Measurements from ENCODE around the gene ST6GAL1.
A peak's percentile ranks its signal among the peaks of the same experiment; 100 is the strongest.
"Not testable (repeated sequence)": the region's sequence is repeated elsewhere in the genome, so short reads cannot be mapped to it uniquely, and the experiment has no call there.

Gene ST6GAL1

GRCh38 chr3:186967236-186967635 is 36.9 kb downstream of the ST6GAL1 start:
- FAIRE-seq; DNase-seq (ENCODE audit: low spot score): not testable (repeated sequence)

DNA sequence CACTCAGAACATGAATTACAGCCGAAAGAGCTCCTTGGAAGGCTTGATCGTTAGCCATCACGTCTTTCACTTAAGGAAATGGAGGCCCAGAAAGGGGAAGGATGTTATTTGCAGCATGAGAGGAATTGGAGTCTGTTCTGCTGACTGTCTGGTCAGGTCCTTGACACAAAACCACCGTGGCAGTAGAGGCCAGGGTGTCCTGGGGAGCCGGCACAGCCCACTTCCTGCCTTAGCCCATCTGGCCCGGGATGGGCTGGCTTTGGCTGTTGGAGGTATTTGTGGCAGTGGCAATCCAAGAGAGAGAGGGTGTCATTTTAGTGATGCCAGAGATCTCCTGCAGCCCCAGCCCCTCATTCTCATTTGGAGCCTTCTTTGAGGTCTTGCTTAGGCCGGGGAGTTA is 37.4 kb downstream of the ST6GAL1 start:
- DNase-seq (ENCODE audit: low spot score): no peak
- FAIRE-seq: no peak

- no peak for DNase-seq (ENCODE audit: low spot score)
Measured at GRCh38 chr3:186969607-186970006, 39.3 kb downstream of the ST6GAL1 start.

DNA sequence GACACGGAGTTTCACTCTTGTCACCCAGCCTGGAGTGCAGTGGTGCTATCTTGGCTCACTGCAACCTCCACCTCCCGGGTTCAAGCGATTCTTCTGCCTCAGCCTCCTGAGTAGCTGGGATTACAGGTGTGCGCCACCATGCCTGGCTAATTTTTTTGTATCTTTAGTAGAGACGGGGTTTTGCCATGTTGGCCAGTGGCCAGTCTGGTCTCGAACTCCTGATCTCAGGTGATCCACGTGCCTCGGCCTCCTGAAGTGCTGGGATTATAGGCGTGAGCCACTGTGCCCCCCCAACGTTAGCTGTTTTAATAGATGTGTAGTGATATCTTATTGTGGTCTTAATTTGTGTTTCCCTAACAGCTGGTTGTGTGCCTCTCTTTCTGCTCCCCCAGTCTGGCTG is 40.8 kb downstream of the ST6GAL1 start:
- DNase-seq (ENCODE audit: low spot score); FAIRE-seq: not testable (repeated sequence)

More at GRCh38 chr3:186969607-186970006, 39.3 kb downstream of the ST6GAL1 start:
- no peak for FAIRE-seq

GRCh38 chr3:186971578-186971977 is 41.3 kb downstream of the ST6GAL1 start:
- FAIRE-seq (no peak), DNase-seq (ENCODE audit: low spot score) (no peak)

GRCh38 chr3:186973702-186974101 is 43.4 kb downstream of the ST6GAL1 start:
- FAIRE-seq (no peak), DNase-seq (ENCODE audit: low spot score) (no peak)

- FAIRE-seq: no peak
- no peak for DNase-seq (ENCODE audit: low spot score)
Measured at GRCh38 chr3:186974824-186975313, 44.5 kb downstream of the ST6GAL1 start.

DNA sequence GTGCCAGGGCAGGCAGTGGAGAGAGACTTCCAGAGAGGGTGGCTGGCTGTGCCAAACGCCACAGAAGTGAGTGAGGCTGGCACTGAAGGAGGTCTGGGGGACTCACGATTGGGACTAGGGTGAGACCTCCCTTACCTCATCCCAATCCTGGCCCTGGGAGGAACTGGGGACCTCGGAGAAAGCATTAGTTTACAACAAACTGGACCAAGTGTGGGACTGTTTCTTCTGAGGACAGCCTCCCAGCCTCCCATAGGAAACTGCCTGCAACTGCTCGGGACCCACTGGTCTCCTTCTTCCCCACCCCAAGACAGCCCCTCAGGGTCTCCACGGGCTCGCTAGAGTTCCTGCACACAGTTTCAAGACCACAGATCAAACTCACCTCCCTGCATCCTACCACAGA is 45.4 kb downstream of the ST6GAL1 start:
- DNase-seq (ENCODE audit: low spot score): no peak
- FAIRE-seq: no peak

DNA sequence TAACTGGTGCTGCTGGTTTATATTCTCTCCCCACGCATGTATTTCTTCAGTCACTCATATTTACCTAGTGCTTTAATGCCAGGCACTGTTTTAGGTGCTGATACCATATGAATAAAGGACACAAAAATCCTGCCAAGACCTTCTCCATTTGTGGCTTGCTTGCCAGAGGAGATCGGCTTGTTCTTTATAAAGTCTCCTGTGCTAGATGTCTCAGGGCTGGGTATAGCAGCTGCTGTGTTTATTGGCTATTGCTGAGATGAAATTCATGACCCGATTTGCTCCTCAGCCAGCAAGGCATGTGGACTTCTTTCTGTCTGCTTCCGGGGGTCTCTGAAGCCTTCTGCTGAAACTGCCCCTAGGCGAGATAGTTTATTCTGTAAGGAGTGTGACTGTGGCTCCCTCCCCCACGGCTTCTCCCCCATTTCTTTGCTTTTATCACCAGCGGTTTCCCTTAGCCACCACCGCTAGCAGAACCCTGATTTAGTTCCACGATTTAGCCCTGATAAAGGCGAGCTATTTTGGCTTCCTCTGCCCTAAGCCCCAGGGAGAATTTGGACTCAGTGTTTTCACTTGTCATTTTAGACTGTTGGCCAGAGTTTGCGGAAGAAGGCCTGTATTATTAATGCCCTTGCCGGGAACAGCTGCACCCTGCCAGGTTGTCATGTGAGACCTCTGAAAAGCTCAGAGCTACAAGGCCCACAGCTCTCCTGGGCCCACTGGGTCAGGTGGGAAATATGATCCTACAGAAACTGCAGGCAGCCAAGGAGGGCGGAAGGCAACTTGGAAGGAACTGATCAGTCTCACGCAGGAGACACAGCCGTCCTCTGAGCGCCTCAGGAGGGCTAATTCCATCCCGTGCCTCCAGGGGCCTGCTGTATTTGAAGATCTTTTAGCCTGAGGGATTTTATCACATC is 46.8 kb downstream of the ST6GAL1 start:
- FAIRE-seq: no peak
- no peak for DNase-seq (ENCODE audit: low spot score)

DNA sequence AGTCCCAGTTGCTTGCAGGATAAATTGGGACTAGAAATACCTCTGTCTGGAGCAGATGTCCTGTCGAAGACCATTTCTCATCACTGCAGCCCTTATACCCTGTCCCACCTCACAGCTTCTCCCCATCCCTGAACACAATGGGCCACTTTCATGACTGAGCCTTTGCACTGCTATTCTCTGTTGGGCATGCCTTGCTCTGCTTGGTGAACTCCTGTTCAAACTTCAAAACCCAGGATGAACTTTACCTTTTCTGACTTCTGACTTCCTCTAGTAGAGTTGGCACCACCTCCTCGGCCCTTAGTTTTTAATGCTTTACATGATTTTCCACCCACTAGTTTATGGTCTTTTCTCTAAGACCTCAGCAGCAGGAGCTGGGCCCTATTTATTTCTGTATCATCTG is 48.4 kb downstream of the ST6GAL1 start:
- DNase-seq (ENCODE audit: low spot score): no peak

GRCh38 chr3:186979852-186980251 is 49.5 kb downstream of the ST6GAL1 start:
- FAIRE-seq: no peak

More for the DNA sequence above, 48.4 kb downstream of the ST6GAL1 start:
- FAIRE-seq: no peak

DNA sequence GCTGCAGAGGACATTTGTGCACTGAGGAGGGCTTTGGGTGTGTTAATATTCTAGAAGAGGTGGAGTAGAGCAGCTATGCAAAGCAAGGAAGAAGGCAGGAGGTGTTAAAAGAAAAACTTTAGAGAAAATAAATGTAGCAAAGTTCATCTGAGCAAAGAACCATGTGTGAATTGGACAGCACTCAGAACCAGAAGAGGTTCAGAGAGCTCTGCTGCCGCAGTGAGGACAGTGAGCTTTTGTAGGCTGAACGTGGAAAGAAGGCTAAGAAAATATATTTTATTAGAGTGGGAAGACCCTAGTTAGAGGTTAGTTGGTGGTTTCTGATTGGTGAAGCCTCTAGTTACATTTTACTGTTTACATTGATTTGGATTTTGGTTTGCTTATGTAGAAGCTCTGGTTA is 50.7 kb downstream of the ST6GAL1 start:
- no peak for DNase-seq (ENCODE audit: low spot score)
- FAIRE-seq: no peak

More at GRCh38 chr3:186979852-186980251, 49.5 kb downstream of the ST6GAL1 start:
- DNase-seq (ENCODE audit: low spot score): no peak

- DNase-seq (ENCODE audit: low spot score) (no peak), FAIRE-seq (no peak)
Measured at GRCh38 chr3:186983659-186984058, 53.3 kb downstream of the ST6GAL1 start.

DNA sequence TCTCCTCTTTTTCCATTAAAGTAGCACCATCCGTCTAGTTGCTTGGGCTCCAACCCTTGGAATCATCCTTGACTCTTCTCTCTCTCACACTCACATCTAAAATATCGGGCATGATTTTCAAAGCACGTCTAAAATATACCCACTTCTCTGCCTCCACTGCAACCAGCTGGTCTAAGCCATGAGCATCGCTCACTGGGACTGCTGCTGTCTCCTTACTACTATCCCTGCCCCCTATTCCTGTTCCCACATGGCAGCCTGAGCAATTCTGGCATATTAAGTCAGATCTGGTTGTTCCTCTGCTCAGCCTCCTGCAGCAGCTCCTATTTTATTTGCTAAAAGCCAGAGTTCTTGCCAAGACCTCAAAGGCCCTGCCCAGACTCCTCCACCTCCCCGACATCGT is 53.7 kb downstream of the ST6GAL1 start:
- FAIRE-seq: no peak
- DNase-seq (ENCODE audit: low spot score): no peak

DNA sequence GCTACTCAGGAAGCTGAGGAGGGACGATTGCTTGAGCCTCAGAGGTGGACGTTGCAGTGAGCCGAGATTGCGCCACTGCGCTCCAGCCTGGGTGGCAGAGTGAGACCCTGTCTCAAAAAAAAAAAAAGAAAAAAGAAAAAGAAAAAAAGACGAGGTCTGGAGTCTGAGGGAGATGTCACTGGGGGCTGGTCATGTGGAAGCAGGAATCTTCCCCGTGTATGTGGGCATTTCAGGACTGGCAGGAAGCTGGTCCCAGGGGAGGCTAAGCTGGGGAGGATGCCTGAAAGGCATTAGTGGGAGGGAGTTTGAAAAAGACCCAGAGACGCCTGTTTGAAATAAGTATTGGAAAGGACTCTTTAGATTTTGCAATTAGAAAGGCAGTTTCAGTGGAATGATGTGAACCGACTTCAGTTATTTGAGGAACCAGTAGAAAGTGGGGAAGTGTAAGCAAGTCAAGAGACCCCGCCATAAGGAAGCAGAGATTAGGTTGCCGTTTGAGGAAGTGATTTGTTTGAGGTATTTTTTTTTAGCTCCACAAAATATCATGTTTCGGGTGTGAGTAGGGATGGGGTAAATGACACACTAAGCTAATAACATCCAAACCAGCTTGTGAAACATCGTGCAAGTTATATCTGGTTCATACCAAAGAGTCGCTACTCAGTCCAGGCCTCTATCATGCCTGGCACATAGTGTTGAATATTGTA is 55.5 kb downstream of the ST6GAL1 start:
- DNase-seq (ENCODE audit: low spot score): no peak
- FAIRE-seq: no peak

DNA sequence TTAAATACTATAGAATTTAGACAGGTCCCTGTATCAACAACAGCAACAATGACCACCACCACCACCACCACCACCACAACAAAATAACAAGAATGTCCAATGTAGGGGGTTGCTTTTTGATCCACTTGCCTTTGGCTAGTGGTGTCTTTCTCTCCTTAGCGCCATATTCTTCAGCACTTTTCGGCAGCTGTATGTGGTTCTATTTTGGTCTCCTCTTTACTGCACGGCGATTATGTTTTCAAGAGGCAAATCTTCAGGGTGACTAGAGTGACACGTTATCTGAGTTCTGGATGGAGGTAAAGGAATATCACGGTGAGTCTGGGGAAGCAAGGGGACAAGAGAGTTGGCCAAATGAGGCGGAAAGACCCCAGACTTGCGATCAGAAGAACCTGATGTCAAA is 56.1 kb downstream of the ST6GAL1 start:
- DNase-seq (ENCODE audit: low spot score): no peak
- FAIRE-seq: no peak

- FAIRE-seq (no peak), DNase-seq (ENCODE audit: low spot score) (no peak)
Measured at GRCh38 chr3:186986816-186987215, 56.5 kb downstream of the ST6GAL1 start.

- FAIRE-seq (no peak), DNase-seq (ENCODE audit: low spot score) (no peak)
Measured at GRCh38 chr3:186988806-186989205, 58.5 kb downstream of the ST6GAL1 start.

DNA sequence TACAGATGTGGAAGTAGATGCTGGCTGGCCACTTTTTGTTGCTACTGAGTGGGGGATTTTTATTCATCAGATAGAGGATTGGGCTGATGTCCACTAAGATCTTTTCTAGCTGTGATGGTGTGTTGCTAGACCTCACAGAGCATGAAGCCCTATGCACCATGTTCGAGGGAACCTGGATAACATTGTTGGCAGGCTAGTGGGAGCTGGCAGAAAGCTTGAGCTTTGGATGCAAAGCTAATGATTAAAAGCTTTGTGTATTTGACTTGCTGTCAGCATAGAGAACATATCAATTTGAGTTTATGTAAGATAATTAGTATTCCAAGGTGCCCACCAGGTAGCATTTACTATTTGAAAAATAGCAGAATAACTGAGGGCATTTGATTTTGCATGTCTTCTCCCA is 59.1 kb downstream of the ST6GAL1 start:
- DNase-seq (ENCODE audit: low spot score): no peak
- FAIRE-seq: no peak

- DNase-seq (ENCODE audit: low spot score) (no peak), FAIRE-seq (no peak)
Measured at GRCh38 chr3:186990277-186990676, 60.0 kb downstream of the ST6GAL1 start.

DNA sequence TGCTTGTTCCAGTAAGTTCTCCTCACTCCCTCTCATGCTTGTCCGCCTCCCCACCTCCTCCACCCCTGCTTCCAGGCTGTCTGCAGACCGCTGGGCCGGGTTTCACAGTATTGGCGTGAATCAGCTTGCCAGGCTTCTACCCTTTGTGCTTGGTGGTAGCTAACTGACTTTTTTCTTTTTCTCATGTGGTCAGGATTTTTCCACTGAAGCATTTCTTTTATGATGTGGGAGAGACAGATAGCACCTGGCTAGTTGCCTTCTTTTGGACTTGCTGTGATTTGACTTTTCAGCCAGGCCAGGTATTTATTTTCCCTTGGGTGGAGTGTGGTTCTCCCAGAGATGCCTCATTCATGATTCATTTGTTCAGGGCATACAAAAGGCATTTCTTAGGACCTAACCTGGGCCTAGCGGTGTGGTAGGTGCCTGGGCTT is 60.6 kb downstream of the ST6GAL1 start:
- DNase-seq (ENCODE audit: low spot score): peak; percentile 81
- FAIRE-seq: peak; percentile 53

- DNase-seq (ENCODE audit: low spot score) (peak; percentile 30), FAIRE-seq (no peak)
Measured at GRCh38 chr3:186991470-186991869, 61.1 kb downstream of the ST6GAL1 start.

Measured in urothelium cell line (cell line).